KBM-7 (cell line): ENCODE data around the gene JMJD6.
"Not testable (repeated sequence)": the region's sequence is repeated elsewhere in the genome, so short reads cannot be mapped to it uniquely, and the experiment has no call there.

Experiments
- DNase-seq: peaks from one replicate; pipeline ENCODE4 v3.0.0-alpha.2; 2015
- in situ Hi-C: fragments of 300-500 bp; cut with MboI; formaldehyde crosslinking; loops from 2 replicates; pipeline ENCODE4 v1.14.3; 2020; ENCODE audit warnings: low sequenced_read_pairs, low pct_unique_long_range_greater_than_20kb, mixed read lengths

Gene JMJD6

DNA sequence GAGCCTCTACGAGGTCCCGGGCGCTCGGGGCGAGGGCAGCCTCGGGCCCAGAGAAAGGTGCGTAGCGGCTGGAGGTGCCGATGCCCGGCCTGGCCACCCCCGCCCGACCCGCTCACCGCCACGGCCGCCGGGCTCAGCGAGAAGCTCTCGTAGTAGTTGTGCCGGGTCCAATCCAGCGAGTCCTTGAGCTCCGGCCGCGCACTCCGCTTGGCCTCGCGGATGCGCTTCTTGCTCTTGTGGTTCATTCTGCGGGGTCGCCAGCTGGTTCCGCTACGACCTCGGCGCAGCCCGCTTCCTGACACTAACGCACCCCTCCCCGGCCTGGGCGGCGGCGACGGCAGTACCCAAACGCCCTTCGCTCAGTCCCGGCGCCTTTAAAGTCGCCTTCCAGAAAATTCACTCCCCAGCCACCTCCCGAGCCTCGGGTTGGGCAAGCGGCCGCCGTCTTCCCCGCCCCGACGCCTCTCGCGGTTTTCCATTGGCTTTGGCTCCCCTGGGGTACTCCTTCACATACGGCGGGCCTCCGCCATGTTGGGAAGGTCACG lies at the start of gene JMJD6:
Gene JMJD6, minus strand, starts transcription at position 376 of the 545 bp plus-strand sequence. Its CDS starts 131 bp downstream, at position 245.
- in situ Hi-C loops = no loop called here
- peak; percentile 98 for DNase-seq

DNA sequence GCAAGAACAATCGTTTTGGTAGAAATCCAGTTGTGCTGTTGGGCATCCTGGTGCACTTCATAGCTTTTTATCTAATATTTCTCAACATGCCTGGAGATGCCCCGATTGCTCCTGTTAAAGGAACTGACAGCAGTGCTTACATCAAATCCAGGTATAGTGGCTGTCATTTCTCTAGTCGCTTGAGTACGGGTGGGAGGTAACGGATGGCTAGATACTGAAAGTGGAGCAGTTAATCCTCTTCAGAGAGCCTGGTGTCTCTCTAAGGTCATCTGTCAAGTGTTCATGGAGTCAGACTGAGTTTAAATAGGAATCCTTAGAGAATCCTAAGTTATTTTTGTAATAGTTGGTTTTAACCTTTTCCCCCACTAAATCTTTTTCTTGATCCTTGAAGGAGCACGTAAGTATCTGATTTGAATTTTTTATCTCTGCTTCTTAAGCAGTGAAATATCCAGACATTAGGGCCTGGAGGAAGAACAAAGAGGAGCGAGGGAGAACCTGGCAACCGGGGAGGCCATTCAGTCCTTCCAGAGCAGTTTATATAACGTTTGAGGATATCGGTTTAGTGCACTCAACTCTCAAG lies 48.7 kb upstream of the JMJD6 start:
- no peak for DNase-seq
- in situ Hi-C loops = no loop called here

DNA sequence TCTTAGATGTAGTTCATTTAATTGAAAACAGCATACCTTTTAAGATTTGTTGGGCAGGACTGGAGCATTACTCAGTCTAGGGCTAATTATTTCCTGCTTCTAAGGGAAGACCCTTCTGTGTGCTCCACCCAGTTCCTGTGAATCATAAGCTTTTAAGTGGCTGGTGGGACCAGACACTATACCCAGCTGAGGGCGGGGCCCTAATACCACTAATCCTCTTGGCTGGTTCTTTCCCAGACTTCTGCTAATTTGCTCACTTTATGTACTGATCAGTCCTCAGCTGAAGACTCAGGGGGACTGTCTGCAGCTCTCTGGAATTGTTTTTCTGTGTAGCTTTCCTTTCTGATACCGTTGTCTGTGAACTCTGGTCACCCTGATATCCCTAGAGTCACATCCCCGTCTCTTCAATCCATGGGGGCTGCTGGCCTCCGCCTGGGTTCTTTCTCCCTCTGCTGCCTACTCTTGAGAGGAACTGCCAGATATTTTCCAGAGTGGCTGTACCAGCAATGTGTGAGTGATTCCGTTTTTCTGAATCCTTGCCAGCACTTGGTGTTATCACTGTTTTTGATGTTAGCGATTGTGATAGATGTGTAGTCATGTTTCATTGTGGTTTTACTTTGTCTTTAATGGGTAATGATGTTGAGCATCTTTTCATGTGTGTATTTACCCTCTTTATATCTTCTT lies 46.6 kb upstream of the JMJD6 start:
- in situ Hi-C loops = no loop called here
- peak; percentile 85 for DNase-seq

DNA sequence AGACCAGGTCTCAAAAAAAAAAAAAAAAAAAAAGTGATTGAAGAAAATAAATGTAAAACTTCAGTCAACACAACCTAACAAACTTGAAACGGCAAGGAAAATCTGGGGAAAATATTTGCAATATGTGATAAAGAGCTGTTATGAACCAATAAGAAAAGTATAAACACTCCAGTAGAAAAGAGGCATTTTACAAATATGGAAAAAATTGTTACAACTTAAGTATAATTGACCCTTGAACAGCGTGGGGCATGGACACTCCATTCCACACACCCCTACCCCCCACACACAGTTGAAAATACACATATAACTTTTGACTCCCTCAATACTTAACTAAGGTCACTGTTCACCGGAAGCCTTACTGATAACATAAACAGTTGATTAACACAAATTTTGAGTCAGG lies 32.2 kb upstream of the JMJD6 start:
- in situ Hi-C loops = no loop called here
- no peak for DNase-seq

DNA sequence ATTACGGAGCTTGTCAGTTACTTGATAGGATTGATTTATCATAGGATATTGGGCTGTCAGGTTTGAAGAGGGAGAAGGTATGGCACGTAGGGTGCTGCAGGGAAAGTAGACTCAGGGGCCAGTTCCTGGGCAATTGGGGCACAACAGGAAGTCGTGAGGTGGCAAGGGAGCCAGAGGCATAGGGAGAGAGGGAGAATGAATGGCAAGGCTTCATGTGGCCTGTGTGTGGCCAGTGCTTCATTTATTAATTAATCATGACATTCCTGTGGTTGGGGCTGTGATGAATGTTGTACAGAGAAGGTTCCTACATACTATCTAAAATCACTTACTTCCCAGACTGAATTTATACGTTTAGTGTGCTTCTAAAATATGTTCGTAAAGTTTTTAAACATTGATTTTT lies 30.9 kb upstream of the JMJD6 start:
- DNase-seq = no peak
- in situ Hi-C loops = no loop called here

DNA sequence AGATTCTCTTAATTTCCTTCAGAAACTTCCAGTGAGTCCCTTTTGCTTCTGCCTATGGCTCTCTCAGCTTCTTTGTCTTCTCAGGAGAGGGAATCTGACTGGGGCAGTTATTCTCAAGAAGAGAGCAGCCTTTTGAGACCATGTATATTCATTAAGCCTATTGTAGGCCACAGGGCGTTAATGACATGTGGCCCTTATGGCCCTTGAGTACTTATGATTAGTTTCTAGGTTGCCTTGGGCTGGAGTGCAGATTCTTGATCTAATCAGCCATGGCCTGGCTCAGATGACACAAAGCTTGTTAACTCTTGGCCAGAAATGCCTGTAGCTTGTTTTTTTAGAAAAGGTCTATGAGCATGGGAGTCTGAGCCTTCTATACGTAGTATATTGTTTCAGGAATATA lies 28.9 kb upstream of the JMJD6 start:
- in situ Hi-C loops = no loop called here
- DNase-seq = no peak

DNA sequence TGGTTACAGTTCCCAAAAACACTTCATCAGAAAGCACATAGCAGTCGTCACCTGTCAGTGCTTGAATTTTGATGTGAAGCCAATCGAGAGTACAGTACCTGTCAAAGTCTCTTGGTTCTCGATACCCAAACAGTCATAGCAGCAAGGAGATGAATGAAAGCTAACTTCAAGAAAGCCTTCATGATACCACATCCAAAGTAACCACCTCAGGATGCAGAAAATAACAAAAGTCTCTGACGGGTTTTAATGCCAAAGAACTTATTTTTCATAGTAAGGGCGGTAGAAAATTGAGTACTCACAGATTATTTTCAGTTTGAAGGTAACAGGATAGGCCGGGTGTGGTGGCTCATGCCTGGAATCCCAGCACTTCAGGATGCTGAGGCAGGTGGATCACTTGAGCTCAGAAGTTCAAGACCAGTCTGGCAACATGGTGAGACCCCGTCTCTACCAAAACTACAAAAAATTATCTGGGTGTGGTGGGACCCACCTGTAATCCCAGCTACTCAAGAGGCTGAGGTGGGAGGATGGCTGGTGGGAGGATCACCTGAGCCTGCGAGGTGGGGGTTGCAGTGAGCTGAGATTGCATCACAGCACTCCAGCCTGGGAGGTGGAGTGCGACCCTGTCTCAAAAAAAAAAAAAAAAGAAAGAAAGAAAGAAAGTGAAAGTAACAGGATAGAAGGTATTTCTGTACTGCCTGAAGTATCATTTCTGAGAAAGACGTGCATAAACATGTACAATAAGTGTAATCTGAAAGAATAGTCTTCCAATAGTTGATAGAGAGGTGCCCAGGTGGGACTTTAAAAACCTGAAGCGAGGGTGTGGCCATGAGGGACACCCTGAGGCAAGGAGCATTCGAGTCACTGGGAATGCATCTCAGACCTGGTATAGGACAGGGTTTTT lies 26.9 kb upstream of the JMJD6 start:
- DNase-seq = no peak
- in situ Hi-C loops = no loop called here

DNA sequence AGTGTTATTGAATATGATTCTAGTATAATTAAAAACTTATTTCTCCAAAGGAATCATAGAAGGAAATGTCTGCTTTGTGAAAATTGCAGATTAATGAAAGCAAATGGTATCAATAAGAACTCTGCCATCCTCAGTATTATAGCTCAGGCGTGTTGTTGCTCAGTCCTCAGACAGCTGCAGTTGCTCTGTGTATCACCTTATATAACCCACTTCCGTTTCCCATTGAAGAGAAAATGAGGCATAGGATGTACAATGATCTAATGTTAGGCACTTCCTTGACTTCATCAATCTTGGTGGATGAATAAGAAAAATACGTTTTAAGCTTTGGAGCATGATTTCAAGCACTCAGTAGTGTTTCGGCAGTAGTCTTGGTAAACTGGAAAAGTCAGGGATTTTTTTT lies 25.6 kb upstream of the JMJD6 start:
- no peak for DNase-seq
- in situ Hi-C loops = no loop called here

DNA sequence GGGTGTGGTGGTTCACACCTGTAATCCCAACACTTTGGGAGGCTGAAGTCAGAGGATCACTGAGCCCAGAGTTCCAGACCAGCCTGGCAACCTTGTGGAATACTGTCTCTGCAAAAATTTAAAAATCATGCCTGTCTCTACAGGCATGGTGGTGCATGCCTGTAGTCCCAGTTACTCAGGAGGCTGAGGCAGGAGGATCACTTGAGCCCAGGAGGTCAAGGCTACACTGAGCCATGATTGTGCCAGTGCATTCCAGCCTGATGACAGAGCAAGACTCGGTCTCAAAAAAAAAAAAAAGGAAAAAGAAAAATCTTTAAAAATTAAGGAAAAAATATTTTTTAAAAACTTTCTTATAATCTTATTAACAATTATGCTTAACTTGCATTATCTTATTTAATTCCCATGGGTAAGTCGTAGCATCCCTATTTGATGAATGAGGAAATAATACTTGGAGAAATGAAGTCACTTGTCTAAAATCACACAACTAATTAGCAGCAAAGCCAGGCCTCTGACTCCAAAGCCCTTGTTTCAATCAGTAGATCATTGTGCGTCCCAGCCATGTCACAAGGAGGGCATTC lies 25.1 kb upstream of the JMJD6 start:
- no peak for DNase-seq
- in situ Hi-C loops = no loop called here

DNA sequence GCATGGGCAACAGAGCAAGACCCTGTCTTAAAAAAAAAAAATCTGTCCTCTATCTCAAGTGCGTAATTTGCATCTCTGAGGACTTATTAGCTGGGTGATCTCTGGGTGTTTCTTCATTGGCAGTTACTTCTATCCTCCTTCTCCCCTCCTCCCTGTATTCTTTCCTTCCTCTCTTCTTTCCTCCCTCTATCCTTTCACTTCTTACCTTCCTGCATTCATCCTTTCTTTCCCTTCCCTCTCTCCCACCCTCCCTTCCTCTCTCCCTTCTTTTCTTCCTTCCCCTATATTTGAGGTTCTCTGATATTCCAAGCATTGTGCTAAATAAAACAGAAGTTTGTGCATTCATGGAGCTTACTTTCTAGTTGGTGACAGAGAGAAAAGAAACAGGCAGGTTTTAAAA lies 22.3 kb upstream of the JMJD6 start:
- DNase-seq = no peak
- in situ Hi-C loops = no loop called here

DNA sequence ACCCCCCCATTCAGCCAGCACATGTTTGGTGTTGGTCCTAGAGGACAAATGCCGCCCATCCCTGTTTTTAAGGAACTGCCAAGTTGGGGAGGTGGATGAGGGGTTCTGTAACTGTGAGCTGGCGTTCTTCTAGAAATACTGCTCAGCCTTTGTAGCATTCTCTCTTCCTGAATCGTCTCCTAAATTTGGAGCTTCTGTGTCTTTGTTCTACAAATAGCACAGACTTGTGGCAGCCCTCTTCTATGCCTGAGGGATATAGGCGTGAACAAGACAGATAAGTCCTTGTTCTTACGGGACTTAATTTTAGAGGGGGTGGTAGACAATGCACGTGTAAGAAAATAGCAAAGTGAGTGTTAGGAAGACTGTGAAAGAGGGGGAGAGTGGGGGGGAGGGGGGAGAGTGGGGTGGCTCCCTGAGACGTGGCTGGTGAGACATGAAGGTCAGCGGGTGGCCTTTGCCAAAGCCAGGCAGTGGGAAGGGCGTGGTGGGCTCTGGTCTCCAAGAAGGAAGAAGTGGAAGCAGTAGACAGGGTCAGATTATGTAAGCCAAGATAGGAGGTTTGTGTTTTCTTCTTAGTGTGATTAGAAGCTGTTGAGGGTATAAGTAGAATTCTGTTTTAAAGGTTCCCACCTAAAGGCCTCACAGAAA lies 21.4 kb upstream of the JMJD6 start:
- in situ Hi-C loops = no loop called here
- no peak for DNase-seq

DNA sequence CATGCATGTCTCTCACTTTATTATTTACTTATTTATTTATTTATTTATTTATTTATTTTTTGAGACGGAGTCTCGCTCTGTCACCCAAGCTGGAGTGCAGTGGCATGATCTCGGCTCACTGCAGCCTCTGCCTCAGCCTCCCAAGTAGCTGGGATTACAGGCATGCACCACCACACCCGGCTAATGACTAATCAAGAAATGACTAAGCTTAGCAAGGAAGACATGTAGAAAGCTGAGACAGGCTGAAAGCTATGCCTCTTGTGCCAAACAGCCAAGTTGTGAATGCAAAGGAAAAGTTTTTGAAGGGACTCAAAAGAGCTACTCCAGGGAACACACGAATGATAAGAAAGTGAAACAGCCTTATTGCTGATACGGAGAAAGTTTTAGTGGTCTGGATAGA lies 19.4 kb upstream of the JMJD6 start:
- DNase-seq, in situ Hi-C loops: not testable (repeated sequence)

DNA sequence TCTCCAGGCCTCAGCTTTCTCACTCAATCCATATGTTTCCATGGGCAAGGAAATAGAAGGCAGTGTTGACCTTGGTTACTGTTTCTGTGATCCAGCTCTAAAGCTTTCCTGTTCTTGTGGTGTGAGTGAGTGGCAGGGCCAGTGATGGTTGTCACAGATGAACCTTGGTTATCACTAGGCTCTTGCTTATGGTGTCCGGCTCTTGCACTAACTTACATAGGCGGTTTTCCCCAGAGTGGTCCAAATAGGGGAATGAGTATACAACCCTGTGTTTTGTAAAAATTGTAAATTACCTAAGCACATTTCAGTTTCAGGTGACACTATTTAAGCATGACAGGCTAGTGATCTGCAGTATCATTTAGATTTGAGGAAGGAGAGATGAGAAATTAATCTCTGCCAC lies 18.3 kb upstream of the JMJD6 start:
- in situ Hi-C loops = no loop called here

DNA sequence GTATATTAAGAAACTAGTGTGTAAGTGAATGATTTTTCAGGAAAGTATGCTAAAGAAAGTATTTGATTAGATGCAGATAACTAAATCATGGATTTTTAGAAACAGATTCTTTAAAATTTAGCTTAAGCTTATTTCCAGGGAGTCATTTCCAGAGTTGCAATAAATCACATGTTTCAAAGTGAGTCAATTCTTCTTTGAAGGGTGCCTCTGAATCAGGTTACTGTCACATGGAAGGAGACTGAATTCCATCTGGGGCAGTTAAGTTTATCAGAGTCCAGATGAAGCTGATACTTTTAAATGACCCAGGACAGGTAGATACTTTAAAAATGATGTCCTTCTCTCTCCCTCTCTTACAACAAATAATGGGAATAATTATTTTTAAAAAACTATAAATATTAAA lies 16.6 kb upstream of the JMJD6 start:
- in situ Hi-C loops = no loop called here
- no peak for DNase-seq

More for the DNA sequence above, 18.3 kb upstream of the JMJD6 start:
- no peak for DNase-seq

DNA sequence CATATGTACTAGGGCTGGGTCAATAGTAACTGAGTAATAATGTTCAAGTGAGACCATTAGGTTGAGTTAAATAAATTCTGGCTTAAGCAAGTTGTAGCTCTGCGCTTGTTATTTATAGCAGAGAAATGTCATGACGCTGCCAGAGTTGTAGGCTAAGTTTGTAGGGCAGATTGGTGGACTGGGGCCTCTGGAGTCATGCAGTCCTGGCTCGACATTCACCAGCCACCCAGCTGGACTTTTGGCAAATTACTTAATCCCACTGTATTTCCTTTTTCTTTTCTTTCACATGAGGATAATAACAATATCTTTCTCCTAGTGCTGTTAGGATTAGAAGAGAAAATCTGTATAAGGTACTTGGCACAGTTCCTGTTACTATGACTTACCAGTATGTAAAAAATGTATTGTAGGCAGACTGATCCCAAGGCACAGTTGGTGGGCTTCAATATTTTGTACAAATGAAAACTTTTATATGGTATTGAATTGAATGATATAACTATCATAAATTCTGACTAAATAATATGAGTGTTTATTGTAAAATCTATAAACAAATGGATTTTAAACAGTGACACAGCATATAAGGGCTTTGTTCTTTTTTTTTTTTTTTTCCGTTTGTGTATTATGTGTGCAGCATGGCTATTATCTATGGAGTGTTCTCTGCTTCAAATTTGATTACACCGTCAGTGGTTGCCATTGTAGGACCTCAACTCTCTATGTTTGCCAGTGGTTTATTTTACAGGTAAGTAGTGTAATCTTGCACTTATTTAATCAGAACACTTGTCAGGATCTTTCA lies 14.1 kb upstream of the JMJD6 start:
- DNase-seq = no peak
- in situ Hi-C loops = no loop called here

DNA sequence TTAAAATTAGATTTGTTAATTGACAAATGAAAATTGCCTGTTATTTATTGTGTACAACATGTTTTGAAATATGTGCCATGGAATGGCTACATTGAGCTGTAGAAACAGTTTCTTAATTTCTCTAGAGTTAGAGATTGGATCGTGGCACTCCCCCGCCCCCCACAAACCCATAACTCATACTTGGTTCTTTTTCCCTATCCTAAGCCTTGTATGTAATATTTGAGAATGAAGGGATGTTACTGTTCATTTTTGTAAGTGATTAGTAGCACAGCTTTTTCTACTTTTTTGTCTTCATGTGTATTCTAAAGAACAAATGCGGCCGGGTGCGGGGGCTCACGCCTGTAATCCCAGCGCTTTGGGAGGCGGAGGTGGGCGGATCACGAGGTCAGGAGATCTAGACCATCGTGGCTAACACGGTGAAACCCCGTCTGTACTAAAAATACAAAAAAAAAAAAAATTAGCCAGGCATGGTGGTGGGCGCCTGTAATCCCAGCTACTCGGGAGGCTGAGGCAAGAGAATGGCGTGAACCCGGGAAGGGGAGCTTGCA lies 13.2 kb upstream of the JMJD6 start:
- DNase-seq, in situ Hi-C loops: not testable (repeated sequence)

DNA sequence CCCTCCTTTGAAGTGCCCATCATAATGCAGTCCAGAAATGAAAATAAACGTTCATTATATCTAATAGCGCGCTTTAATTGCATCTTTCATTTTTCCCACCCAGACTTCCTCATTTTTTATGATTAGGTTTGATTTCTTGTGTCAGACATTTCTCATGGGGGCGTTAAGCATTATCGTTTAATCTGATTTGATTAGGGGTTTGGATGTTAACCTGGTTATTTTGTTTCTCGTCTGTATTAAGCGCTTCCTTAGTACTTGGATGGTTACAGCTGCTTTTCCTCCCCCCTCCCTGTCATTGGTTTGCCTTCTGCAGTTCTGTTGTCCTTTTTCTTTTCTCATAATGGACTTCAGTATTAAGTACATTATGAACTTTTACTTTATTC lies 12.1 kb upstream of the JMJD6 start:
- peak; percentile 29 for DNase-seq
- in situ Hi-C loops = no loop called here
